Testis (tissue), 2 donors: ENCODE measurements around the gene DLGAP3.

ENCODE experiments used
- CTCF ChIP-seq, 3 experiments: fragments of 450-650 bp in 2 of 3; fragments of 200-600 bp in 1 of 3; sonication (generic) in 1 of 3; IDR thresholded peaks; one replicate each; pipeline ENCODE4 v1.5.1; 2016 to 2019; ENCODE audit warnings: antibody characterized with exemption in 3 of 3, mild to moderate bottlenecking in 2 of 3, moderate library complexity in 1 of 3
- POLR2A ChIP-seq: fragments of 450-650 bp; IDR thresholded peaks from one replicate; pipeline ENCODE4 v1.6.1; 2017; ENCODE audit warnings: antibody characterized with exemption, mild to moderate bottlenecking, moderate library complexity

- TF ChIP-seq POLR2A: no peak
- no peak for TF ChIP-seq CTCF (IDR thresholded peaks at IDR 0.05)
These were observed 47.1 kb upstream of the DLGAP3 start for GRCh38 chr1:34976384-34977209.
